ENCODE data around the gene ZFP36.
"Not testable (repeated sequence)": the region's sequence is repeated elsewhere in the genome, so short reads cannot be mapped to it uniquely, and the experiment has no call there.

ZFP36 gene

GRCh38 chr19:39406656-39407409, at the start of gene ZFP36:
Gene ZFP36, plus strand, starts transcription at chr19:39406847. Its CDS starts 58 bp downstream, at chr19:39406905.
- peak; percentile 95 for DNase-seq

GRCh38 chr19:39359026-39359425, 47.6 kb upstream of the ZFP36 start:
- DNase-seq: no peak

GRCh38 chr19:39360599-39360998, 46.0 kb upstream of the ZFP36 start:
- DNase-seq: no peak

- no peak for DNase-seq
Observed at GRCh38 chr19:39362682-39363657, 43.7 kb upstream of the ZFP36 start.

- no peak for DNase-seq
Observed at GRCh38 chr19:39363901-39364457, 42.7 kb upstream of the ZFP36 start.

- DNase-seq: no peak
Observed at GRCh38 chr19:39365531-39365930, 41.1 kb upstream of the ZFP36 start.

GRCh38 chr19:39369200-39369599, 37.4 kb upstream of the ZFP36 start:
- DNase-seq: no peak

GRCh38 chr19:39370735-39371134, 35.9 kb upstream of the ZFP36 start:
- no peak for DNase-seq

GRCh38 chr19:39372047-39372802, 34.4 kb upstream of the ZFP36 start:
- DNase-seq: no peak

GRCh38 chr19:39372941-39373340, 33.7 kb upstream of the ZFP36 start:
- no peak for DNase-seq

GRCh38 chr19:39375929-39376328, 30.7 kb upstream of the ZFP36 start:
- DNase-seq: no peak

- DNase-seq: no peak
Observed at GRCh38 chr19:39377373-39378362, 29.0 kb upstream of the ZFP36 start.

GRCh38 chr19:39379366-39379765, 27.3 kb upstream of the ZFP36 start:
- not testable (repeated sequence) for DNase-seq

GRCh38 chr19:39379865-39380396, 26.7 kb upstream of the ZFP36 start:
- no peak for DNase-seq

- DNase-seq: no peak
Observed at GRCh38 chr19:39380521-39381502, 25.8 kb upstream of the ZFP36 start.

GRCh38 chr19:39381910-39382611, 24.6 kb upstream of the ZFP36 start:
- DNase-seq: no peak

GRCh38 chr19:39382991-39383828, 23.4 kb upstream of the ZFP36 start:
- DNase-seq: no peak

Measured in CD4-positive, alpha-beta T cell treated with Interleukin-10 for 1 hour (primary cell).